ENCODE data around the gene TIMM50.

DNA sequence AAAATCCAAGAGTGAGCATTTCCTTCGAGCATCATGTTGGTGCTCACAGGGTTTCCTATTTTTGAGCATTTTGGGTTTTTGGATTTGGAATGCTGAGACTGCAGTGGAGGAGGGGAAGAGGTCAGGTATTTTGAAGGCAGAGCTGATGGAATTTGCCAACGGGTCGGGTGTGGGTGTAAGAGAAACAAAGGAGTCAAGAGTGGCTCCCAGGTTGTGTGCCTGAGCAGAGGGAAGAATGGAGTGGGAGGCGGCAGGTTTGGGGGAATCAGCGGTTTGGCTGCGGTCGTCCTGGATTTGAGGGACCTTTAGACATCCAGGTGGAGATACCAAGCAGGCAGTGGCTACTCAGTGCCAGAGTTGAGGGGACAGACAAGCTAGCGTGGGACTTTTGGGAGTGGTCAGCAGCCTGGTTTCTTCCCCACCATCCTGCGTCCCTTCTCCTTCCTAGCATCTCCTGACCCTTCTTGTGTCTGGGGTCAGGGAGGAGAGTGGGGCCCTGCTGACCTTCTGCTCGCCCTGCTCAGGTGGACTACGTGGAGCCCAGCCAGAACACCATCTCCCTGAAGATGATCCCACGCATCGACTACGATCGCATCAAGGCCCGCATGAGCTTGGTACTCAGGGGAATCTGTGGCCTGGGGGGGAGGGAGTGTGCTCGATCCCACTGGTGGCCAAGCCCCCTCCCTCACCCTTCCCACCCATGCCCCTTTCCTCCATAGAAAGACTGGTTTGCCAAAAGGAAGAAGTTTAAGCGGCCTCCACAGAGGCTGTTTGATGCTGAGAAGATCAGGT is 14.5 kb upstream of the TIMM50 start:
- TF ChIP-seq, protein P1, sequence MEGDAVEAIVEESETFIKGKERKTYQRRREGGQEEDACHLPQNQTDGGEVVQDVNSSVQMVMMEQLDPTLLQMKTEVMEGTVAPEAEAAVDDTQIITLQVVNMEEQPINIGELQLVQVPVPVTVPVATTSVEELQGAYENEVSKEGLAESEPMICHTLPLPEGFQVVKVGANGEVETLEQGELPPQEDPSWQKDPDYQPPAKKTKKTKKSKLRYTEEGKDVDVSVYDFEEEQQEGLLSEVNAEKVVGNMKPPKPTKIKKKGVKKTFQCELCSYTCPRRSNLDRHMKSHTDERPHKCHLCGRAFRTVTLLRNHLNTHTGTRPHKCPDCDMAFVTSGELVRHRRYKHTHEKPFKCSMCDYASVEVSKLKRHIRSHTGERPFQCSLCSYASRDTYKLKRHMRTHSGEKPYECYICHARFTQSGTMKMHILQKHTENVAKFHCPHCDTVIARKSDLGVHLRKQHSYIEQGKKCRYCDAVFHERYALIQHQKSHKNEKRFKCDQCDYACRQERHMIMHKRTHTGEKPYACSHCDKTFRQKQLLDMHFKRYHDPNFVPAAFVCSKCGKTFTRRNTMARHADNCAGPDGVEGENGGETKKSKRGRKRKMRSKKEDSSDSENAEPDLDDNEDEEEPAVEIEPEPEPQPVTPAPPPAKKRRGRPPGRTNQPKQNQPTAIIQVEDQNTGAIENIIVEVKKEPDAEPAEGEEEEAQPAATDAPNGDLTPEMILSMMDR (IDR thresholded peaks at IDR 0.05) = no peak
- TF ChIP-seq POLR2A (IDR thresholded peaks at IDR 0.05) = no peak
